B cell (primary cell): ENCODE data around the gene NPPA.

Source experiments
- EZH2 ChIP-seq: IDR thresholded peaks from 2 replicates; pipeline ENCODE4 v1.6.1; 2012; ENCODE audit warnings: borderline replicate concordance, low read depth, mild to moderate bottlenecking, moderate library complexity, low read length; ENCODE audit not compliant: insufficient read depth, poor library complexity, severe bottlenecking
- TF ChIP-seq, protein P1 (sequence below): fragments of 200-600 bp; IDR thresholded peaks from one replicate; pipeline ENCODE4 v1.8.0; 2022; ENCODE audit warnings: antibody characterized with exemption, mild to moderate bottlenecking

DNA sequence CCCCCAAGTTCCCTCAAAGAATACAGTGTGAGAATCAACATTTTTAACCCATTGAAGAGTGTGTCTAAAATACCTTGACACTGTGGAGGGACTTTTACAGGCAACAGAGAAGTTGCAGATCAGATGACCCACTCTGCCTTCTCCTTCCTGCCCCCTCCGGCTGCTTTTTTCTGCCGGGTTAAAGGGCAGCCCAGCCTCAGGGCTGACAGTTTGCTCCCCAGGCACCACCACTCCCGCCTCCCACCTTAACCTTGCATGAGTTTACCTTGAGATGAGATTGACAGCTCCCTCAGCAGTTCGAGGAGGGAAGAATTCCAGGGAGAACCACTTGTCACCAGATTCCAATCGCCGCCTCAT is 45.0 kb downstream of the NPPA start:
- TF ChIP-seq, protein P1, sequence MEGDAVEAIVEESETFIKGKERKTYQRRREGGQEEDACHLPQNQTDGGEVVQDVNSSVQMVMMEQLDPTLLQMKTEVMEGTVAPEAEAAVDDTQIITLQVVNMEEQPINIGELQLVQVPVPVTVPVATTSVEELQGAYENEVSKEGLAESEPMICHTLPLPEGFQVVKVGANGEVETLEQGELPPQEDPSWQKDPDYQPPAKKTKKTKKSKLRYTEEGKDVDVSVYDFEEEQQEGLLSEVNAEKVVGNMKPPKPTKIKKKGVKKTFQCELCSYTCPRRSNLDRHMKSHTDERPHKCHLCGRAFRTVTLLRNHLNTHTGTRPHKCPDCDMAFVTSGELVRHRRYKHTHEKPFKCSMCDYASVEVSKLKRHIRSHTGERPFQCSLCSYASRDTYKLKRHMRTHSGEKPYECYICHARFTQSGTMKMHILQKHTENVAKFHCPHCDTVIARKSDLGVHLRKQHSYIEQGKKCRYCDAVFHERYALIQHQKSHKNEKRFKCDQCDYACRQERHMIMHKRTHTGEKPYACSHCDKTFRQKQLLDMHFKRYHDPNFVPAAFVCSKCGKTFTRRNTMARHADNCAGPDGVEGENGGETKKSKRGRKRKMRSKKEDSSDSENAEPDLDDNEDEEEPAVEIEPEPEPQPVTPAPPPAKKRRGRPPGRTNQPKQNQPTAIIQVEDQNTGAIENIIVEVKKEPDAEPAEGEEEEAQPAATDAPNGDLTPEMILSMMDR: no peak
- TF ChIP-seq EZH2: no peak
